HepG2 (cell line): ENCODE measurements around the gene RAB24.

ENCODE experiments used
- NFYB ChIP-seq: sonication (generic); formaldehyde crosslinking; IDR thresholded peaks from 2 replicates; pipeline ENCODE4 v1.4.0; 2020; ENCODE audit warnings: missing genetic modification reagents
- ZBTB8A ChIP-seq: sonication (generic); formaldehyde crosslinking; IDR thresholded peaks from 2 replicates; pipeline ENCODE4 v1.4.0; 2020; ENCODE audit warnings: mild to moderate bottlenecking, low read depth, missing genetic modification reagents, borderline replicate concordance
- TF ChIP-seq, protein P1 (sequence below), 2 experiments: IDR thresholded peaks; 2 replicates each; pipeline ENCODE4 v1.6.1; 2011 to 2012; ENCODE audit warnings: low read length in 2 of 2, borderline replicate concordance in 1 of 2, low read depth in 1 of 2, mild to moderate bottlenecking in 1 of 2, moderate library complexity in 1 of 2

DNA sequence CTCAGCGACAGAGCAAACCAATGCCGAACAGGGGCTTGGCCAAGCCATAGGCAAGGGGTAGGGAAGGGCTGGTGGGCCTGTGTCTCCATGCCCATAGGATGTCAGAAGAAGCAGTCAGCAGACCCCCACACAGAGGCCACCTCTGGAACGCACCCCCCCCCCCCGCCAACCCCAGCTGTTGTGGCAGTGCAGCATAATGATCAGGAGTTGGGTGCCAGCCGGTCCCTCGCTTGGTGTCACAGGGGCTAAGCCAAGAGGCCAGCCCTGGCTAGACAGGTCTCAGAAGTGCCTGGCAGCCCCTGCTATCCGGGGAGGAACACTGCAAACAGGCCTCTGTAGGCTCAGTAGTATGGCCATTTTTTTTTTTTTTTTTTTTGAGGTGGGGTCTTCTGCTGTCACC lies 11.9 kb upstream of the RAB24 start:
- TF ChIP-seq, protein P1, sequence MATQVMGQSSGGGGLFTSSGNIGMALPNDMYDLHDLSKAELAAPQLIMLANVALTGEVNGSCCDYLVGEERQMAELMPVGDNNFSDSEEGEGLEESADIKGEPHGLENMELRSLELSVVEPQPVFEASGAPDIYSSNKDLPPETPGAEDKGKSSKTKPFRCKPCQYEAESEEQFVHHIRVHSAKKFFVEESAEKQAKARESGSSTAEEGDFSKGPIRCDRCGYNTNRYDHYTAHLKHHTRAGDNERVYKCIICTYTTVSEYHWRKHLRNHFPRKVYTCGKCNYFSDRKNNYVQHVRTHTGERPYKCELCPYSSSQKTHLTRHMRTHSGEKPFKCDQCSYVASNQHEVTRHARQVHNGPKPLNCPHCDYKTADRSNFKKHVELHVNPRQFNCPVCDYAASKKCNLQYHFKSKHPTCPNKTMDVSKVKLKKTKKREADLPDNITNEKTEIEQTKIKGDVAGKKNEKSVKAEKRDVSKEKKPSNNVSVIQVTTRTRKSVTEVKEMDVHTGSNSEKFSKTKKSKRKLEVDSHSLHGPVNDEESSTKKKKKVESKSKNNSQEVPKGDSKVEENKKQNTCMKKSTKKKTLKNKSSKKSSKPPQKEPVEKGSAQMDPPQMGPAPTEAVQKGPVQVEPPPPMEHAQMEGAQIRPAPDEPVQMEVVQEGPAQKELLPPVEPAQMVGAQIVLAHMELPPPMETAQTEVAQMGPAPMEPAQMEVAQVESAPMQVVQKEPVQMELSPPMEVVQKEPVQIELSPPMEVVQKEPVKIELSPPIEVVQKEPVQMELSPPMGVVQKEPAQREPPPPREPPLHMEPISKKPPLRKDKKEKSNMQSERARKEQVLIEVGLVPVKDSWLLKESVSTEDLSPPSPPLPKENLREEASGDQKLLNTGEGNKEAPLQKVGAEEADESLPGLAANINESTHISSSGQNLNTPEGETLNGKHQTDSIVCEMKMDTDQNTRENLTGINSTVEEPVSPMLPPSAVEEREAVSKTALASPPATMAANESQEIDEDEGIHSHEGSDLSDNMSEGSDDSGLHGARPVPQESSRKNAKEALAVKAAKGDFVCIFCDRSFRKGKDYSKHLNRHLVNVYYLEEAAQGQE (IDR thresholded peaks at IDR 0.05; ENCODE audit: borderline replicate concordance in 1 of 2, low read depth in 1 of 2, low read length in 2 of 2) = no peak
- TF ChIP-seq NFYB (CRISPR knock-in tag) (no peak), ZBTB8A (CRISPR knock-in tag) (no peak)
